HTR-8/SVneo (cell line): ENCODE data around the gene LMNA.
A peak's percentile ranks its signal among the peaks of the same experiment; 100 is the strongest.
"Not testable (repeated sequence)": the region's sequence is repeated elsewhere in the genome, so short reads cannot be mapped to it uniquely, and the experiment has no call there.

Source experiments
- DNase-seq: peaks from one replicate; pipeline ENCODE4 v3.0.0; 2011; ENCODE audit warnings: low spot score, mixed read lengths; ENCODE audit not compliant: insufficient read length
- FAIRE-seq: peaks from 2 replicates; lab custom pipeline; 2011; peaks lifted over from hg19 to GRCh38; lab: Jason Lieb, UNC

Gene LMNA

DNA sequence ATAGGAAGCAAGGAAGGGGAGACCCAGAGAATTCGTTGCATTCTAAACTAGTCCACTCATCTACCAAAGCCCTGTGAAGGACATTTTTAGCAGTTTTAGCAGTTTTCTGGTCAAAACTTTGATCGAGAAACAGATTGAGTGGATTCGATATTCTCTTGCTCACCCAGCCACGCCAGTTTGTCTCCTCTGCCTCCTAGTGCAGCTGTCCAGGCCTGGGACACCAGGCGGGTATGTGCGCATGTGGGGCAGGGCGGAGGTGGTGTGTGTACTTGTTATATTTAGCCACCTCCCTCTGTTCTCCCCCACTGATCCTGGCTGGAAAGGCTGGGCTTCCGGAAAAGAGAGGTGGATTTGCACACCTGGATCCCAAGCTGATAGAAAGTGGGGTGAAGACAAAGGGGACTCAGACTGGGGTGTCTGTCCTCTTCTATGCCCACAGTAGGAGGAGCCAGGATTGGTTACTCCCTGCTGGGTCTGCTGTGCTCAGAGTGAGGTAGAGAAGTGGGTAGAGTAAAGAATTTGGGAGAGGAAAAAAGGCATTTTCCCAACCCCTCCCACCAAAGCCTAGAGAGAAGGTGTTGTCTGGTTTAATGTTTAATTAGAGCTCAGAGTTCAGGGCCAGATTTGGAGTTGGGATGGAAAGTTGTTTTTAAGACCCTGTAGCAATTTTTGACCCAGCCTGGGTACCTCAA is 3.8 kb downstream of the LMNA start:
- FAIRE-seq, result no peak
- no peak for DNase-seq

- FAIRE-seq (no peak), DNase-seq (peak; percentile 62)
Measured at GRCh38 chr1:156119503-156120209, 5.1 kb downstream of the LMNA start.

- DNase-seq (no peak), FAIRE-seq (no peak)
Measured at GRCh38 chr1:156120318-156120717, 5.8 kb downstream of the LMNA start.

- DNase-seq, FAIRE-seq: not testable (repeated sequence)
Measured at GRCh38 chr1:156121005-156121404, 6.5 kb downstream of the LMNA start.

- no peak for DNase-seq
- no peak for FAIRE-seq
Measured at GRCh38 chr1:156121457-156121856, 6.9 kb downstream of the LMNA start.

DNA sequence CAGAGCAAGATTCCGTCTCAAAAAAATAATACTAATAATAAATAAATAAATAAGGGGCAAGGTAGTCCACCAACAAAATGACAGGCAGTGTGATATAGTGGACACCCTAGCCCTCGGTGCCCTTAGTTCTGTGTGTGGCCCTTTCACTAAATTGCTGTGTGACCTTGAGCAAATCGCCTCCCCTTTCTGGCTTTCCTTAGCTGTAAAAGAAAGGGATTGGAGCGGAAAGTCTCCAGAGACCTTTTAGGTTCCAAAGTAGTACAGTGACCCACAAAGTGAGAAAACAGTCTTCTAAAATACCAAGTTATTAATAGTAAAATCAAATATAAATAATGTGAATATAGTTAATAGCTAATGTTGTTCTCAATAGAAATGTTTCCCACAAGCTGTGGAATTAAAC is 7.6 kb downstream of the LMNA start:
- DNase-seq (no peak), FAIRE-seq (no peak)

DNA sequence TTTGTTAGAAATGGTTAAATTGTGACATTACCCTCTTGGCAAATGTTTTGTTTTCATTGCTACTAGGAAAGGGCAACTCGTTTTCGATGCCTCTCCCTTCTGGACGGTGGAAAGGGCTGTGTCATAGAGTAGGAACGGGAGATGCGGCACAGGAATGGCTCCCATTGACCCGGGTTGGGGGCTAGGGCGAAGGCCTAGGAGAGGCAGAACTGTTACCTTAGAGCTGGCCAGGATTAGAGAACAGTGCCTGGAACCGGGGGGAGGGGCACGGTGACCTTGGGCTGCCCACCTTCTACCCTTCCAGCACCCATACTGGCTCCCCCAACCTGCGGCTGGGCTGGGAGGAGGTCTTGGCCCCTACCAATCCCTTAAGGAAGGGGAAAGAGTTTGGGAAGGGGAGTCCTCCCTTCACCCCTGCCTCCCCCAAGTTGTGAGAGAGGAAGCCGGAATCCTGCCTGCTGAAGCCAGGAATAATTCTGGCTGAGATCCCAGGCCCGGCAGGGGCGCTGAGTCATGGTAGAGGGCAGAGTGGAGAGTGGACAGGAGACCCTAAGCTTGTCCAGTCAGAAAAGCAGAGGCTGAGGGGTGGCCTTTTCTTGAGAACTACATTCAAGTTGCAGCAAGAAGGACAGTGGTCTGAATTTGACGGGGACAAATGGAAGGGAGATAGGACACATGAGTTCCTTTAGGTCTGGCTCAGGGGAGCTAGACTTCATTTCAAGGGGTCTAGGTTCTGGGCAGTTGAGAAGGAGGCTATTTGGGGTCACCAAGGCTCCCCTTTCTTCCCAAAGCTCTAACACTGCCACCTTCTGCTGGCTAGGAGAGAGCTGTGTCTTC is 8.2 kb downstream of the LMNA start:
- no peak for FAIRE-seq
- no peak for DNase-seq

GRCh38 chr1:156123356-156124196 is 9.1 kb downstream of the LMNA start:
- FAIRE-seq (no peak), DNase-seq (peak; percentile 76)

- FAIRE-seq, result no peak
- no peak for DNase-seq
Measured at GRCh38 chr1:156124557-156125483, 10.3 kb downstream of the LMNA start.

DNA sequence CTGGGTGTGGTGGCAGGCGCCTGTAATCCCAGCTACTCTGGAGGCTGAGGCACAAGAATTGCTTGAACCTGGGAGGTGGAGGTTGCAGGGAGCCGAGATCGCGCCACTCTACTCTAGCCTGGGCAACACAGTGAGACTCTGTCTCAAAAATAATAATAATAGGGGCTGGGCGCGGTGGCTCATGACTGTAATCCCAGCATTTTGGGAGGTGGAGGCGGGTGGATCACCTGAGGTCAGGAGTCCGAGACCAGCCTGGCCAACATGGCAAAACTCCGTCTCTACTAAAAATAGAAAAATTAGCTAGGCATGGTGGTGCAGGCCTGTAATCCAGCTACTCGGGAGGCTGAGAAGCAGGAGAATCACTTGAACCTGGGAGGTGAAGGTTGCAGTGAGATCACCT is 11.0 kb downstream of the LMNA start:
- not testable (repeated sequence) for FAIRE-seq, DNase-seq

DNA sequence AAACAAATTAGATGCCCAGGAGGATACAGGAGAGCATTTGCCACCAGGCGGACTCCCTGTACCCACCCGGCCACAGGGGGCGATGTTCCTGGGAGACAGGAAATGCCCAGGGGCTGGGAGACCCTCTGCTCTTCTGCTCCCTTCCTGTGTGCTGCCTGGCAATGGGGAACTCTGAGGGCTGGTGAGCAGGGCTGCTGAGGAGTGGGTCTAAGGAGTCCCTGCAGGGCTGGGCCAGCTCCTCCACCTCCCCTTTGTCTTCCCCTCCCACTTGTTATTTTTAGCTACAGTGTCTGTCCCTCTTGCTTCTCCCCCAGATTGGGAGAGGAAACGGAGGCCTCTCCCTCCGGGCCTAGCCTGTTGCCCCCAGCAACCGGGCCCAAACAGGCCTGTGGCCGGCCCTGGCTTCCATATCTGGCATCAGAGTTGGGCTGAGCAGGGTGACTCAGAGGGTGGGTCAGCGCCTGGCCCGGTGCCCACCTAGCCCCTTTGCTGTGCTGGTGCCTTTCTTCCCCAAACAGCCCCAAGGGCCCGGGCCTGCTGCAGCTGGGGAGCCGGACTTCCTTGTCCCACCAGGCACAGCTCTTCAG is 11.6 kb downstream of the LMNA start:
- FAIRE-seq (no peak), DNase-seq (peak; percentile 74)

DNA sequence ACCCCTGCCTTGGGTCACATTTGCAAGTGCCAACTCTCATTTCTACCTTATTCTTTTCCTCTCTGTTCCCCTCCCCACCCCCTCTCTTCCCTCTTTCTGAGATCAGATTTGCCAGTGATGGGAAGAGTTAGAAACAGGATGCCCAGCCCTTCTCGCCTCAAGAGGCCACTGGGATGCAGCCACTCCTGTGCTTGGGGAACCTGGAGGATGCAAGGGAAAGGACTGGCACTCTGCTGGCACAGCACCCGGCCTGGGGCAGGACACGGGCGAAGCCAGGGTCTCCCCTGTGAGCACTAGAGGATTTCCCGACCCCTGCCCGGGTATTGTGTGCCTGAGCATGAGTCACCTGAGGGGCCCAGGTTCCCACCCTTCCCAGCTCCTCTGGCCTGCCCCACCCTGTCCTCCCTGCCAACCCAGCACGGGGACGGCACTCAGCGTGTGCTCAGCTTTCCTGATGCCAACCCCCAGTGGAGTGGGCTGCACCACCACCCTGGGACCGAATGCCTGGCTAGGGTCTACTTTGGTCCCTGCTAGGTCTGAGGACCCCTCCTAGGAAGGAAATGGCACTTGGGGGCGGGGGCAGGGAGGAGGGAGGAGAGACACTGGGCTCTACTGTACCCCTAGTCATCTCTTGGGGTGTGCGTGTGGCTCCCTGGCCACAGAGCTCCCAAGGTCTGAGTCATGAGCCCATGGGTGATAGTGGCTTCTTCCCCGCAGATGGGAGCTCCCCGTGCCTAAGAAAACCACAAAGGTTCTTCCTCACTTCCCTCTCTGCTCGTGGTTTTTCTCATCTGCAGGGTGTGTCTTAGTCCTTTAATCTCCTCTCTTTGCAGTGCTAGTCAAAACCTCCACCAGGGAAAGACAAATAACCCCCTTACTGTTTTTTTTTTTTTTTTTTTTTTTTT is 12.4 kb downstream of the LMNA start:
- FAIRE-seq, result no peak

DNA sequence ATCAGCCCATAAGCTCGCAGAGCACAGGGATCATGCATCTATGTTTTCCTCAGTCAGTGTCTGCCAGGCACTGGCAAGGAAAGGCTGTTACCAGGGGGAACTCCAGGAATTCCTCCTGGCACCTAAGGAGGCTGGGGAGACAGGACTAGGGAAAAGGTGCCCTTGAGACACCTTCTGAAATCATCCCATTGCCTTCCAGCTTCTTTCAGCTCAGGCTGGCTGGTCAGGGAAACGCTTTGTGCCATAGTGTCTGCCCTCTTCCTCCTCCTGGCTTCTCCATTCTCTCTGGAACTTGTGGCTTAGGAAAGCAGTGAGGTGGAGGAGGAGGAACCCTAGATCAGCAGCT is 13.8 kb downstream of the LMNA start:
- FAIRE-seq (no peak), DNase-seq (no peak)

More for the DNA sequence above, 12.4 kb downstream of the LMNA start:
- DNase-seq, result no peak

DNA sequence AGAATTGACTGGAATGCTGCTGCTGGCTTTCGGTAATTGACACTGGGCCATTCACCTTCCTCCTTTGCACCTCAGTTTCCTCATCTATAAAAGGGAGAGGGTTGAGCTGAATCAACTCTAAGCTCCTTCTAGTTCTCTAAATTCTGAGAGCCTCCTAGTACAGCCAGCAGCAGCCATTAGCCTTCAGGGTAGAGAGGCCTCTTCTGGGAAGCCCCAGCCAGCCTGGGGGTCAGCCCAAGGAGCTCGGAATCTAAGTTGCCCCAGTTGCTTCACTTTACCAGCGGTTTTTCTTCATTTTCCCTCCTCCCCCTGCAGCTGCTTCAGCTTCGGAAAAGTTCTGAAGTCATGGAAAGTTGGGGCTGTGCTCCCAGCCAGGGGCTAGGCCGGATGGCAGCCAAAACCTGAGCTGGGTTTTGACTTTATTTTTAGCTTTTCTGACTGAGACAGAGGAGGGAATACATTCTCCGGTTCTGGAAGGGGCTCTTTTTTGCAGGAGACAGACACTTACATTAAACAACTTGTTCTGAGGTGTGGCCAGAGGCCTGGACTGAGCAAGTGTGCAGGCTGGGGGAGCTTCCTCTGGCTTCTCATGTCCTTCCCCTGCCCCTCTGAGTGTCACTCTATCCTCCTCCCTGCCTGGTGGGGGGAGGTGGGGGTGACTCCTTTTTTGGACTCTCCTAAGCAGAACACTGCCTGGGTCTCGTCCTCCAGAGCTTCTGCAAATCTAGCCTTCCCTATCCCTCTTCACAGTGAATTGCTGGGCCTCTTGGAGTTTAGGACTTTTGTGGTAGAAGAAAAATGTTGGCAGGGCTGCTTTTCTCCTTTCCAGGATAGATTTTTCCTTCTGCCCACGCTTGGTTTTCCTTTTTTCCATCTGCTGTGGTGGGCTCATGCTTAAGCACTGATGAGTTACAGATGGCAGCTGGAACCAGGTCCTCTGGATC is 14.4 kb downstream of the LMNA start:
- DNase-seq (no peak), FAIRE-seq (no peak)

DNA sequence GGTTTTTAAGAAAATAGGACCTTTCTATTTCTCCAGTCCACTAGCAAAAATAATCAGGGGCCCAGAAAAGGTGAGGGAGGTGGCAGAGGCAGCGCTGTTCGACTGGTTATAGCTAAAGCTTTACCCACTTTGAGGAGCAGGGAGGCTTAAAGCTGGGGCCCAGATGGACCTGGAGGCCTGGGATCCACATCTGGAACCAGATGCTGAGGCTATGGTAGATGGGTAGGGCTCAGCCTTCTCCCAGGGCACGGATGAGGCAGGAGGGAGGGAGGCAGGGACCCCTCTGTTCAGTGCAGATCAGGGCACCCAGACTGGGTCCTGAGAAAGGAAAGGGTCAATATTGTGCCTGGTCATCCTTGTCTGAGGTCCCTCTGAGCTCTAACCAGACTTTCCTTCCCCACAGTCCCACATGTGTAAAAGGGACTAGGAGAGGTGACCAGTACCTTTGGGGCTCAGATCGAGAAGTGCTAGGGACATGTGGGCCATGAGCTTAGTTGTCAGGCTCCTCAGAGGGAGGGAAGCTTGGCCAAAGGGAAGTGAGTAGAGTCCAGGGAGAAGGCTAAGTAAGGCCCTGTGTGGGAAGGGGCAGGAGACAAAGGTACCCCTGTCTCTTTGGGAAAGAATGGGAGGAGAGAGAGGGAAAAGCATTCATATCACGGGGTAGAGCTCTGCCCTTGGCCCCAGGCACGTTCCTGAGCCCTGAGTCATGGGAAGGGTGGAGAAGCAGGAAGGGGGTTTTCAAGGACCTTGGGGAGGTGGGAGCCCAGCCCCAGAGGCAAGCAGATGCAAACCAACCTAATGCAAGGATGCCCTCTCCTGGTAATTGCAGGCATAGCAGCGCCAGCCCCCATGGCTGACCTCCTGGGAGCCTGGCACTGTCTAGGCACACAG is 15.4 kb downstream of the LMNA start:
- DNase-seq (peak; percentile 91), FAIRE-seq (no peak)

DNA sequence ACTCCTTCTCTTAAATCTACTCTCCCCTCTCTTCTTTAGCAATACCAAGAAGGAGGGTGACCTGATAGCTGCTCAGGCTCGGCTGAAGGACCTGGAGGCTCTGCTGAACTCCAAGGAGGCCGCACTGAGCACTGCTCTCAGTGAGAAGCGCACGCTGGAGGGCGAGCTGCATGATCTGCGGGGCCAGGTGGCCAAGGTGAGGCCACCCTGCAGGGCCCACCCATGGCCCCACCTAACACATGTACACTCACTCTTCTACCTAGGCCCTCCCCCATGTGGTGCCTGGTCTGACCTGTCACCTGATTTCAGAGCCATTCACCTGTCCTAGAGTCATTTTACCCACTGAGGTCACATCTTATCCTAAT is 16.0 kb downstream of the LMNA start:
- no peak for FAIRE-seq
- no peak for DNase-seq
